A549 (cell line): ENCODE measurements around the gene PTPN13. TPM values are rescaled to one million over a fixed set of nuclear protein-coding genes. Genes with fewer than 3 reads are reported as not detected.

Source experiments
- ATAC-seq, 2 experiments: fragments of 200-7000 bp in 1 of 2; fragments of >200 bp in 1 of 2; cut with Nextera tagmentation in 1 of 2; cut with Tn5 transposase in 1 of 2; 3 replicates each; pipeline versions ENCODE4 v1.8.0 to v1.9.1; 2018 to 2020; ENCODE audit warnings: mild to moderate bottlenecking in 1 of 2, moderate library complexity in 1 of 2
- CTCF ChIA-PET: fragments of 300-600 bp; sonication (Branson Sonifier 250); formaldehyde crosslinking; extraction: SDS; loops from one replicate; lab custom pipeline; 2021; ENCODE audit warnings: antibody characterized with exemption, inconsistent platforms; lab: Yijun Ruan, JAX
- POLR2A ChIA-PET: fragments of 350-600 bp; formaldehyde crosslinking; extraction: SDS; loops from one replicate; lab custom pipeline; 2021; ENCODE audit warnings: antibody characterized with exemption, inconsistent platforms; lab: Yijun Ruan, JAX
- DNase-seq, 2 experiments: peaks; one replicate each; pipeline versions ENCODE4 v3.0.0 to v3.0.0-alpha.2; 2011 to 2016; ENCODE audit warnings: low read depth in 1 of 2, low spot score in 1 of 2
- FAIRE-seq: peaks from 2 replicates; lab custom pipeline; 2011; peaks lifted over from hg19 to GRCh38; lab: Jason Lieb, UNC
- H3K27ac ChIP-seq, 2 experiments: fragments of >200 bp; sonication (Bioruptor Twin); formaldehyde crosslinking; 3 replicates each; pipeline ENCODE4 v1.5.1; 2016 to 2017
- H3K4me1 ChIP-seq: fragments of >200 bp; sonication (Bioruptor Twin); formaldehyde crosslinking; 3 replicates; pipeline ENCODE4 v1.6.1; 2016
- H3K4me2 ChIP-seq: fragments of >200 bp; sonication (Bioruptor Twin); formaldehyde crosslinking; 3 replicates; pipeline ENCODE4 v1.6.1; 2016
- H3K4me3 ChIP-seq: fragments of >200 bp; sonication (Bioruptor Twin); formaldehyde crosslinking; 3 replicates; pipeline ENCODE4 v1.5.1; 2016
- H3K9me3 ChIP-seq: fragments of >200 bp; sonication (Bioruptor Twin); formaldehyde crosslinking; 3 replicates; pipeline ENCODE4 v1.6.1; 2016
- ATOH8 ChIP-seq: fragments of 250-450 bp; sonication (Bioruptor Pico); IDR thresholded peaks from 2 replicates; pipeline ENCODE4 v1.5.0; 2020; ENCODE audit warnings: low read depth, mild to moderate bottlenecking, moderate library complexity
- BCL3 ChIP-seq: fragments of >200 bp; sonication (Bioruptor Twin); formaldehyde crosslinking; IDR thresholded peaks from 3 replicates; pipeline ENCODE4 v1.6.1; 2016
- BHLHE40 ChIP-seq: IDR thresholded peaks from 2 replicates; pipeline ENCODE4 v1.6.1; 2012; ENCODE audit warnings: low read depth, low read length, inconsistent platforms
- CBX2 ChIP-seq: fragments of 200-600 bp; sonication (generic); IDR thresholded peaks from 2 replicates; pipeline ENCODE4 v1.6.1; 2016; ENCODE audit warnings: low read depth, mild to moderate bottlenecking, borderline replicate concordance
- CTCF ChIP-seq: fragments of >200 bp; sonication (Bioruptor Twin); formaldehyde crosslinking; IDR thresholded peaks from 3 replicates; pipeline ENCODE4 v1.5.1; 2016
- ESRRA ChIP-seq: fragments of 150-350 bp; IDR thresholded peaks from 2 replicates; pipeline ENCODE4 v1.6.1; 2014; ENCODE audit warnings: mild to moderate bottlenecking, low read length, borderline replicate concordance
- FOSL2 ChIP-seq, 2 experiments: fragments of 450-650 bp in 1 of 2; fragments of >200 bp in 1 of 2; sonication (Bioruptor Twin) in 1 of 2; formaldehyde crosslinking; IDR thresholded peaks; 2 replicates each; pipeline versions ENCODE4 v1.5.0 to v1.6.1; 2016 to 2020; ENCODE audit warnings: mild to moderate bottlenecking in 1 of 2, moderate library complexity in 1 of 2
- GATA3 ChIP-seq: IDR thresholded peaks from 2 replicates; pipeline ENCODE4 v1.6.1; 2012; ENCODE audit warnings: borderline replicate concordance
- JUN ChIP-seq, 2 experiments: fragments of >200 bp; sonication (Bioruptor Twin); formaldehyde crosslinking; IDR thresholded peaks; 2 replicates in 1 of 2; 3 replicates in 1 of 2; pipeline ENCODE4 v1.6.1; 2016 to 2017
- JUNB ChIP-seq: fragments of >200 bp; sonication (Bioruptor Twin); formaldehyde crosslinking; IDR thresholded peaks from 2 replicates; pipeline ENCODE4 v1.6.1; 2016
- KDM1A ChIP-seq: fragments of 200-600 bp; sonication (generic); IDR thresholded peaks from 2 replicates; pipeline ENCODE4 v1.6.1; 2016; ENCODE audit warnings: low read depth, mild to moderate bottlenecking
- MAFK ChIP-seq: fragments of 450-650 bp; IDR thresholded peaks from 2 replicates; pipeline ENCODE4 v1.6.1; 2014; ENCODE audit not compliant: partially characterized antibody
- PHF8 ChIP-seq: fragments of 200-600 bp; sonication (generic); IDR thresholded peaks from 2 replicates; pipeline ENCODE4 v1.6.1; 2016; ENCODE audit warnings: low read depth, mild to moderate bottlenecking, antibody characterized with exemption, moderate library complexity, borderline replicate concordance
- RCOR1 ChIP-seq: fragments of 150-350 bp; IDR thresholded peaks from 2 replicates; pipeline ENCODE4 v1.6.1; 2014; ENCODE audit warnings: antibody characterized with exemption, low read length, low read depth
- RNF2 ChIP-seq: fragments of 200-600 bp; sonication (generic); IDR thresholded peaks from 2 replicates; pipeline ENCODE4 v1.6.1; 2016; ENCODE audit warnings: low read depth, mild to moderate bottlenecking, antibody characterized with exemption, moderate library complexity, borderline replicate concordance
- SMC3 ChIP-seq: fragments of >200 bp; sonication (Bioruptor Twin); formaldehyde crosslinking; IDR thresholded peaks from 3 replicates; pipeline ENCODE4 v1.6.1; 2018; ENCODE audit warnings: inconsistent platforms
- TP53 ChIP-seq: fragments of 250-450 bp; sonication (Bioruptor Pico); IDR thresholded peaks from 2 replicates; pipeline ENCODE4 v1.5.0; 2021; ENCODE audit warnings: mild to moderate bottlenecking, moderate library complexity
- ZC3H11A ChIP-seq: fragments of 450-650 bp; IDR thresholded peaks from 2 replicates; pipeline ENCODE4 v1.6.1; 2014; ENCODE audit warnings: antibody characterized with exemption, mild to moderate bottlenecking
- ZSCAN20 ChIP-seq: fragments of 250-450 bp; sonication (Bioruptor Pico); IDR thresholded peaks from 2 replicates; pipeline ENCODE4 v1.8.0; 2022; ENCODE audit warnings: mild to moderate bottlenecking, moderate library complexity
- WGBS: methylation state at CpG from one replicate; pipeline ENCODE4 v1.1.6; 2017; ENCODE audit errors: missing lambda C conversion rate; 5-methylcytosine and 5-hydroxymethylcytosine counted together
- polyA plus RNA-seq, 4 experiments: library from polyadenylated mRNA; depleted of rRNA in 3 of 4; stranded (reverse); fragments of >200 nt; fragmentation: RNase III in 1 of 4; extraction: RNeasy Plus Mini Kit Qiagen cat#74134 plus additional on column Dnase treatment in 1 of 4; gene quantifications; 2 replicates in 3 of 4; 3 replicates in 1 of 4; pipeline ENCODE4 v1.2.3, GENCODE V29; 2011 to 2017
- TF ChIP-seq, protein P1 (sequence below): IDR thresholded peaks from 2 replicates; pipeline ENCODE4 v1.6.1; 2012
- TF ChIP-seq, protein P2 (sequence below): IDR thresholded peaks from 2 replicates; pipeline ENCODE4 v1.6.1; 2012

PTPN13 gene
- polyA plus RNA-seq, 2 of the 4 experiments (the other 2 are of a cell fraction), result 10.4 to 13.3 TPM

DNA sequence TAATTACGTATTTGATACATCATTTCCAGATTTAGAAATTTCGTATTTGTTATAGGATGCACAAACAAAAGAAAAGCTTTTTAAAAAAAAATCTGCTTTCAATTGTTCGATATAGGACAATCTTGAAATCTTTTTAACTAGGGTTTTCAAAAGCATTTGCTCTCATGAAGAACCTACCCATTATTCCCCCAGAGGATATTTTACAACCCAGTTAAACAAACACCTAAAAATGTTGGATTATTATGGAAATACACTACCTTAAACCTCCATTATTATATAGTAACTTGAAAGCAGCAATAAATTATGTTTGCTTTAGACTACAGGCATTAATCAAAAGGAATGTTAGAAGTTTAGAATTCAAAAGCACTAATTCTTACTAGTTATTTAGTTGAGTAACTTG, 110.5 kb downstream of the PTPN13 start:
- ATAC-seq, result no peak
- DNase-seq, result no peak
- no peak overlapping the region for H3K27ac ChIP-seq
- no peaks in the 10 kb centered on the region for H3K9me3 ChIP-seq
- POLR2A ChIA-PET, result no interaction called here
- no peak for FAIRE-seq
- no peak overlapping the region for H3K4me3 ChIP-seq
- H3K4me2 ChIP-seq, result no peak overlapping the region
- no peaks in the 10 kb centered on the region for H3K4me1 ChIP-seq
- TF ChIP-seq TP53 (no peak), MAFK (no peak), ATOH8 (CRISPR knock-in tag) (no peak), ESRRA (no peak), CTCF (no peak), CBX2 (no peak), PHF8 (no peak), JUN (IDR thresholded peaks at IDR 0.05) (no peak), BHLHE40 (no peak), JUNB (no peak), SMC3 (no peak), KDM1A (no peak), ZC3H11A (no peak), GATA3 (no peak), FOSL2 (IDR thresholded peaks at IDR 0.05) (no peak), FOSL2 (CRISPR knock-in tag; IDR thresholded peaks at IDR 0.05) (no peak), BCL3 (no peak), ZSCAN20 (no peak)
- TF ChIP-seq, protein P1, sequence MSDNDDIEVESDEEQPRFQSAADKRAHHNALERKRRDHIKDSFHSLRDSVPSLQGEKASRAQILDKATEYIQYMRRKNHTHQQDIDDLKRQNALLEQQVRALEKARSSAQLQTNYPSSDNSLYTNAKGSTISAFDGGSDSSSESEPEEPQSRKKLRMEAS, result no peak
- TF ChIP-seq, protein P2, sequence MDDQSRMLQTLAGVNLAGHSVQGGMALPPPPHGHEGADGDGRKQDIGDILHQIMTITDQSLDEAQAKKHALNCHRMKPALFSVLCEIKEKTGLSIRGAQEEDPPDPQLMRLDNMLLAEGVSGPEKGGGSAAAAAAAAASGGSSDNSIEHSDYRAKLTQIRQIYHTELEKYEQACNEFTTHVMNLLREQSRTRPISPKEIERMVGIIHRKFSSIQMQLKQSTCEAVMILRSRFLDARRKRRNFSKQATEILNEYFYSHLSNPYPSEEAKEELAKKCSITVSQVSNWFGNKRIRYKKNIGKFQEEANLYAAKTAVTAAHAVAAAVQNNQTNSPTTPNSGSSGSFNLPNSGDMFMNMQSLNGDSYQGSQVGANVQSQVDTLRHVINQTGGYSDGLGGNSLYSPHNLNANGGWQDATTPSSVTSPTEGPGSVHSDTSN, result no peak
- CTCF ChIA-PET, result no interaction called here
- 72% methylated on average over 3 of the region's 3 CpGs for WGBS

DNA sequence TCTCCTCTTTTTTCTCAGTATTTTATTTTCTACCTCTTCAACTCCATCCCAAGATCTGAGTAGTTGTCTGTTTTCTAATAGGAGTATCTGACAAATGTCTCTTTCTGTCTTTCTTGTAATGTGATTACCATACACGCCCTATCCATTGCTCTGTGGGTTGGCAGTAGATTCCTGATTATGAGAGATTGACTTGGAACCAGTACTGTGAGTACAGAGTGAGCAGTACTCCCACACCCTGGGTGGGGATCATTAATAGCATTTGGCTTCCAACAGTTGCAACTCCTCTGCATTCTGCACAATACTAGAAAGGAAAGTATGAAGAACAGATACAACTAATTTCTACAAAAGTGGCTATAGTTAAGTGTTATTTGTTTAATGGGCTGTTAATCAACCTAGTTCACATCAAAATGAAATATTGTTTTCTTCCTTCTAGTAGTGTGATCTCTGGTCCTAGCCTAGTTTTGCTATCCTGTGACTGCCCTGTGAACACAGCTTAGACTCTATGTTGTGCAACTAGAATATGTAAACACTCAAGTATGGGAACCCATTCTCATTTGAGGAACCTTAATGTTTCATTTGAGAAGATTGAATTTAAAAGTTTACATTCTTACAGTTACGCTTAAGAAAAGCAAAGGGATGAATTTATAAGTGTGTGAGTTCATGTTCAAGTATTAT, 112.9 kb downstream of the PTPN13 start:
- CTCF ChIA-PET, result no interaction called here
- H3K4me2 ChIP-seq, result no peak overlapping the region

More for the DNA sequence above, 112.9 kb downstream of the PTPN13 start:
- FAIRE-seq, result no peak
- TF ChIP-seq RCOR1 (no peak), BHLHE40 (no peak), RNF2 (no peak)
- no peaks in the 10 kb centered on the region for H3K9me3 ChIP-seq
- WGBS, result 88% methylated on average over 2 of the region's 2 CpGs
- H3K4me3 ChIP-seq, result no peak overlapping the region
- POLR2A ChIA-PET, result no interaction called here
- H3K27ac ChIP-seq, result no peak overlapping the region
- no peak for DNase-seq
- no peaks in the 10 kb centered on the region for H3K4me1 ChIP-seq
- no peak for ATAC-seq
